ENCODE measurements around the gene VPS9D1.

VPS9D1 gene

GRCh38 chr16:89688395-89688794 is 32.3 kb downstream of the VPS9D1 start:
- DNase-seq (ENCODE audit: low read depth in 2 of 2): no peak
- TF ChIP-seq CTCF (IDR thresholded peaks at IDR 0.05; ENCODE audit: low read depth, low read length): no peak
- no peak overlapping the region for H3K4me3 ChIP-seq (replicated peaks in 1 of 2; ENCODE audit: low read depth in 2 of 2, low read length in 2 of 2)

GRCh38 chr16:89687092-89687940 is 33.4 kb downstream of the VPS9D1 start:
- H3K4me3 ChIP-seq (replicated peaks in 1 of 2; ENCODE audit: low read depth in 2 of 2, low read length in 2 of 2): peak overlapping the region; percentile 71 to 79
- TF ChIP-seq CTCF (IDR thresholded peaks at IDR 0.05; ENCODE audit: low read depth, low read length): no peak
- DNase-seq (ENCODE audit: low read depth in 2 of 2): peak; percentile 34 to 49

GRCh38 chr16:89686520-89687091 is 34.1 kb downstream of the VPS9D1 start, which contains the start of gene CDK10:
CDK10 (plus strand) TSS chr16:89686689; CDS start chr16:89686711, 22 bp downstream.
- peak; percentile 89 to 90 for DNase-seq (ENCODE audit: low read depth in 2 of 2)
- H3K4me3 ChIP-seq (replicated peaks in 1 of 2; ENCODE audit: low read depth in 2 of 2, low read length in 2 of 2): peak within 1 kb of the TSS; percentile 71 to 79
- TF ChIP-seq CTCF (IDR thresholded peaks at IDR 0.05; ENCODE audit: low read depth, low read length): no peak

- H3K4me3 ChIP-seq (replicated peaks in 1 of 2; ENCODE audit: low read depth in 2 of 2, low read length in 2 of 2): no peak overlapping the region
- TF ChIP-seq CTCF (IDR thresholded peaks at IDR 0.05; ENCODE audit: low read depth, low read length): no peak
- DNase-seq (ENCODE audit: low read depth in 2 of 2): no peak
Observed at GRCh38 chr16:89685916-89686315, 34.8 kb downstream of the VPS9D1 start.

GRCh38 chr16:89678258-89678657 is 42.4 kb downstream of the VPS9D1 start:
- no peak for DNase-seq (ENCODE audit: low read depth in 2 of 2)

More at GRCh38 chr16:89678258-89678657, 42.4 kb downstream of the VPS9D1 start:
- no peak overlapping the region for H3K4me3 ChIP-seq (replicated peaks in 1 of 2; ENCODE audit: low read depth in 2 of 2, low read length in 2 of 2)
- TF ChIP-seq CTCF (IDR thresholded peaks at IDR 0.05; ENCODE audit: low read depth, low read length): no peak

All from cardiac fibroblast (primary cell).